Prostate gland (tissue), 2 donors: ENCODE results near the gene YIPF7.

Experiments
- POLR2A ChIP-seq: fragments of 450-650 bp; IDR thresholded peaks from one replicate; pipeline ENCODE4 v1.6.1; 2016; ENCODE audit warnings: antibody characterized with exemption, mild to moderate bottlenecking
- TF ChIP-seq, protein P1 (sequence below), 4 experiments: fragments of 200-600 bp in 2 of 4; fragments of 450-650 bp in 2 of 4; sonication (generic) in 2 of 4; IDR thresholded peaks; 1 replicate in 3 of 4; 2 replicates in 1 of 4; pipeline ENCODE4 v1.5.1; 2016 to 2019; ENCODE audit warnings: antibody characterized with exemption in 4 of 4, mild to moderate bottlenecking in 2 of 4, moderate library complexity in 2 of 4

DNA sequence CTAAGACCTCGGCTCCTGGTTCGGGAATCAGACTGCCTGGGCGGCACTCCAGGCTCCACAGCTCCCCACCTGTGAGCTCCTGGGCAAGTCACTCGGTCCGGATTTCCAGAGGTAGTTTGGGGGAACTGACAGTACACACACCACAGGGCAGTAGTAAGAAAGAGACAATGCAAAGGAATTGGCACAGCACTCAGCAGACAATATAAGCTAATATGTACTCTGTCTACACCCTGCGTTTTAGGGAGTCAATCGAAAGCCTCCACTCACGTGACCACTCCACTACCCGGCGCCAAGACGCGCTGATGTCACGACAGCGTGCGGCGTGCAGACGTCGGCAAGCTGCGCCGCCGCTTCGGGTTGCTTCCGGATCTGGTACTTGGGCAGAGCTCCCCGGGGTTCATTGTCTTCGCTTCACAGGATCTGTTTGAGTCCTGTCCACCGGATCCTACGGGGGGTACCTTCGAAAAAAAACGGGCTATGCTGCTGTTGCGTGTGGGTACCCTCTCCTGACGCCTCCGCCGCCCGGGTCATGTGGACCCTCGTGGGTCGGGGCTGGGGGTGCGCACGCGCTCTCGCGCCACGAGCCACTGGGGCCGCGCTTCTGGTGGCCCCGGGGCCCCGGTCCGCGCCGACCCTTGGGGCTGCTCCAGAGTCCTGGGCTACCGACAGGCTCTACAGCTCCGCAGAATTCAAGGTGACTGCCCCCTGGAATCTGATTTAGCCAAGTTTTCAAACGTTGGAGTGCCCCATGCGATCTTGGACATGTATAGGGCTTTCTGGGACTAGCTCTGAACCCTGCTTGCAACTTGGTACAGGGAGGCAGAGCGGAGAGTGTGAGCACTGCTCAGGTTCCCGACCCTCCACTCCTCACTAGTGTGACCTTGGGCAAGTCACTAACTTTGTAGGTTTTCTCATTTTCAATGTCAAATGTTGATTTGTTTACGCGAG is 26.9 kb upstream of the YIPF7 start, which contains the start of gene GUF1:
- peak; percentile 29 for TF ChIP-seq POLR2A
- TF ChIP-seq, protein P1, sequence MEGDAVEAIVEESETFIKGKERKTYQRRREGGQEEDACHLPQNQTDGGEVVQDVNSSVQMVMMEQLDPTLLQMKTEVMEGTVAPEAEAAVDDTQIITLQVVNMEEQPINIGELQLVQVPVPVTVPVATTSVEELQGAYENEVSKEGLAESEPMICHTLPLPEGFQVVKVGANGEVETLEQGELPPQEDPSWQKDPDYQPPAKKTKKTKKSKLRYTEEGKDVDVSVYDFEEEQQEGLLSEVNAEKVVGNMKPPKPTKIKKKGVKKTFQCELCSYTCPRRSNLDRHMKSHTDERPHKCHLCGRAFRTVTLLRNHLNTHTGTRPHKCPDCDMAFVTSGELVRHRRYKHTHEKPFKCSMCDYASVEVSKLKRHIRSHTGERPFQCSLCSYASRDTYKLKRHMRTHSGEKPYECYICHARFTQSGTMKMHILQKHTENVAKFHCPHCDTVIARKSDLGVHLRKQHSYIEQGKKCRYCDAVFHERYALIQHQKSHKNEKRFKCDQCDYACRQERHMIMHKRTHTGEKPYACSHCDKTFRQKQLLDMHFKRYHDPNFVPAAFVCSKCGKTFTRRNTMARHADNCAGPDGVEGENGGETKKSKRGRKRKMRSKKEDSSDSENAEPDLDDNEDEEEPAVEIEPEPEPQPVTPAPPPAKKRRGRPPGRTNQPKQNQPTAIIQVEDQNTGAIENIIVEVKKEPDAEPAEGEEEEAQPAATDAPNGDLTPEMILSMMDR (IDR thresholded peaks at IDR 0.05): peak in 2 of 4 experiments; percentile 1
